SU-DHL-6 (cell line): ENCODE results near the gene CASKIN2.

Source experiments
- CTCF ChIP-seq: fragments of 200-600 bp; sonication (generic); IDR thresholded peaks from one replicate; pipeline ENCODE4 v1.5.1; 2017; ENCODE audit warnings: antibody characterized with exemption, mild to moderate bottlenecking, low read length, moderate library complexity; ENCODE audit not compliant: insufficient read depth, poor library complexity, severe bottlenecking
- EZH2phosphoT487 ChIP-seq: fragments of 200-600 bp; sonication (generic), shearing (Covaris generic); conservative IDR thresholded peaks from 2 replicates; pipeline ENCODE4 v1.6.1; 2018; ENCODE audit warnings: mild to moderate bottlenecking, antibody characterized with exemption, low read length, moderate library complexity, mixed read lengths

- no peak for TF ChIP-seq CTCF
- no peak for TF ChIP-seq EZH2phosphoT487
Measured at GRCh38 chr17:75475851-75476250, 39.5 kb downstream of the CASKIN2 start.
